HEK293 (cell line): ENCODE measurements around the gene CCNY.

Source experiments
- ATF2 ChIP-seq: fragments of 450-650 bp; formaldehyde crosslinking; IDR thresholded peaks from 2 replicates; pipeline ENCODE4 v1.5.1; 2016; ENCODE audit warnings: missing biosample characterization, missing genetic modification characterization, low read depth
- GLI2 ChIP-seq: fragments of 450-650 bp; formaldehyde crosslinking; IDR thresholded peaks from 2 replicates; pipeline ENCODE4; 2017; ENCODE audit warnings: missing biosample characterization, missing genetic modification characterization, low read depth, borderline replicate concordance
- GLIS1 ChIP-seq: fragments of 450-650 bp; formaldehyde crosslinking; IDR thresholded peaks from 2 replicates; pipeline ENCODE4 v1.5.1; 2016; ENCODE audit warnings: missing biosample characterization, missing genetic modification characterization
- HIC1 ChIP-seq: fragments of 450-650 bp; formaldehyde crosslinking; IDR thresholded peaks from 2 replicates; pipeline ENCODE4 v1.5.1; 2016; ENCODE audit warnings: missing biosample characterization, missing genetic modification characterization
- IKZF3 ChIP-seq: fragments of 450-650 bp; IDR thresholded peaks from 2 replicates; pipeline ENCODE4 v1.5.0; 2018; ENCODE audit warnings: missing biosample characterization, mild to moderate bottlenecking, missing genetic modification characterization, moderate library complexity
- PRDM4 ChIP-seq: fragments of 450-650 bp; formaldehyde crosslinking; IDR thresholded peaks from 2 replicates; pipeline ENCODE4 v1.5.1; 2017; ENCODE audit warnings: missing biosample characterization, missing genetic modification characterization
- SP3 ChIP-seq: fragments of 450-650 bp; formaldehyde crosslinking; IDR thresholded peaks from 2 replicates; pipeline ENCODE4 v1.5.1; 2016; ENCODE audit warnings: missing biosample characterization, missing genetic modification characterization
- YY2 ChIP-seq: fragments of 450-650 bp; formaldehyde crosslinking; IDR thresholded peaks from 2 replicates; pipeline ENCODE4 v1.5.1; 2016; ENCODE audit warnings: missing biosample characterization, missing genetic modification characterization
- ZBTB11 ChIP-seq: fragments of 450-650 bp; formaldehyde crosslinking; conservative IDR thresholded peaks from 2 replicates; pipeline ENCODE4 v1.5.1; 2016; ENCODE audit warnings: low read depth, missing biosample characterization, missing genetic modification characterization
- ZBTB20 ChIP-seq: fragments of 450-650 bp; formaldehyde crosslinking; IDR thresholded peaks from 2 replicates; pipeline ENCODE4 v1.5.1; 2016; ENCODE audit warnings: missing biosample characterization, missing genetic modification characterization
- ZBTB44 ChIP-seq: fragments of 450-650 bp; IDR thresholded peaks from 2 replicates; pipeline ENCODE4 v1.5.1; 2018; ENCODE audit warnings: missing biosample characterization, mild to moderate bottlenecking, missing genetic modification characterization
- ZFP3 ChIP-seq: fragments of 450-650 bp; formaldehyde crosslinking; IDR thresholded peaks from 2 replicates; pipeline ENCODE4 v1.5.1; 2016; ENCODE audit warnings: low read depth, missing biosample characterization, missing genetic modification characterization
- ZNF169 ChIP-seq: fragments of 450-650 bp; formaldehyde crosslinking; IDR thresholded peaks from 2 replicates; pipeline ENCODE4 v1.5.1; 2016; ENCODE audit warnings: missing biosample characterization, missing genetic modification characterization
- ZNF24 ChIP-seq: fragments of 450-650 bp; formaldehyde crosslinking; IDR thresholded peaks from 2 replicates; pipeline ENCODE4 v1.5.1; 2016; ENCODE audit warnings: missing biosample characterization, missing genetic modification characterization
- ZNF311 ChIP-seq: fragments of 450-650 bp; formaldehyde crosslinking; IDR thresholded peaks from 2 replicates; pipeline ENCODE4 v1.5.1; 2017; ENCODE audit warnings: missing biosample characterization, missing genetic modification characterization, borderline replicate concordance
- ZNF341 ChIP-seq: fragments of 450-650 bp; formaldehyde crosslinking; IDR thresholded peaks from 2 replicates; pipeline ENCODE4; 2016; ENCODE audit warnings: low read depth, missing biosample characterization, missing genetic modification characterization
- ZNF366 ChIP-seq: fragments of 450-650 bp; formaldehyde crosslinking; conservative IDR thresholded peaks from 2 replicates; pipeline ENCODE4 v1.5.1; 2016; ENCODE audit warnings: missing biosample characterization, missing genetic modification characterization
- ZNF488 ChIP-seq: fragments of 450-650 bp; formaldehyde crosslinking; IDR thresholded peaks from 2 replicates; pipeline ENCODE4 v1.5.1; 2016; ENCODE audit warnings: missing biosample characterization, missing genetic modification characterization
- ZNF544 ChIP-seq: fragments of 450-650 bp; formaldehyde crosslinking; IDR thresholded peaks from 2 replicates; pipeline ENCODE4 v1.5.0; 2017; ENCODE audit warnings: missing biosample characterization, missing genetic modification characterization
- ZNF549 ChIP-seq: fragments of 450-650 bp; IDR thresholded peaks from 2 replicates; pipeline ENCODE4 v1.5.1; 2018; ENCODE audit warnings: missing biosample characterization, missing genetic modification characterization, mild to moderate bottlenecking, inconsistent platforms, moderate library complexity
- ZNF580 ChIP-seq: fragments of 450-650 bp; formaldehyde crosslinking; IDR thresholded peaks from 2 replicates; pipeline ENCODE4 v1.5.1; 2016; ENCODE audit warnings: missing biosample characterization, missing genetic modification characterization
- ZNF658 ChIP-seq: fragments of 450-650 bp; formaldehyde crosslinking; IDR thresholded peaks from 2 replicates; pipeline ENCODE4; 2016; ENCODE audit warnings: missing biosample characterization, missing genetic modification characterization
- ZNF664 ChIP-seq: fragments of 450-650 bp; formaldehyde crosslinking; IDR thresholded peaks from 2 replicates; pipeline ENCODE4 v1.5.1; 2016; ENCODE audit warnings: missing biosample characterization, missing genetic modification characterization
- ZNF777 ChIP-seq: fragments of 450-650 bp; formaldehyde crosslinking; IDR thresholded peaks from 2 replicates; pipeline ENCODE4 v1.5.1; 2017; ENCODE audit warnings: missing biosample characterization, missing genetic modification characterization, borderline replicate concordance
- ZNF785 ChIP-seq: fragments of 450-650 bp; formaldehyde crosslinking; IDR thresholded peaks from 2 replicates; pipeline ENCODE4 v1.5.1; 2016; ENCODE audit warnings: missing biosample characterization, missing genetic modification characterization
- ZSCAN5A ChIP-seq: fragments of 450-650 bp; formaldehyde crosslinking; IDR thresholded peaks from 2 replicates; pipeline ENCODE4 v1.5.1; 2016; ENCODE audit warnings: missing biosample characterization, missing genetic modification characterization

CCNY gene

GRCh38 chr10:35433851-35434426, 97.6 kb downstream of the CCNY start (continued):
- no peak for TF ChIP-seq ZNF580
- TF ChIP-seq HIC1 (tag by site-specific recombination), result no peak
- no peak for TF ChIP-seq ZNF658 (tag by site-specific recombination)
- no peak for TF ChIP-seq YY2
- TF ChIP-seq GLI2 (tag by site-specific recombination), result no peak
- TF ChIP-seq ZNF544 (tag by site-specific recombination), result no peak
- TF ChIP-seq ZNF777 (tag by site-specific recombination), result no peak
- TF ChIP-seq ZNF785 (tag by site-specific recombination), result no peak
- no peak for TF ChIP-seq ZNF311 (tag by site-specific recombination)
- no peak for TF ChIP-seq ATF2 (tag by site-specific recombination)
- TF ChIP-seq ZNF664 (tag by site-specific recombination), result no peak
- no peak for TF ChIP-seq ZNF24 (tag by site-specific recombination)
- TF ChIP-seq ZNF341 (tag by site-specific recombination), result no peak
- TF ChIP-seq GLIS1 (tag by site-specific recombination), result no peak
- no peak for TF ChIP-seq ZSCAN5A (tag by site-specific recombination)
- no peak for TF ChIP-seq ZNF549 (tag by site-specific recombination)
- TF ChIP-seq PRDM4 (tag by site-specific recombination), result no peak
- TF ChIP-seq IKZF3 (tag by site-specific recombination), result no peak
- TF ChIP-seq SP3 (tag by site-specific recombination), result no peak
- no peak for TF ChIP-seq ZNF488 (tag by site-specific recombination)
- no peak for TF ChIP-seq ZBTB11 (tag by site-specific recombination)
- peak; percentile 39; the same call in 1 of the 2 replicates for TF ChIP-seq ZBTB44 (tag by site-specific recombination)
- TF ChIP-seq ZFP3 (tag by site-specific recombination), result no peak
- TF ChIP-seq ZNF169 (tag by site-specific recombination), result no peak
- peak; percentile 52; the same call in 1 of the 2 replicates for TF ChIP-seq ZNF366 (tag by site-specific recombination)
- TF ChIP-seq ZBTB20 (tag by site-specific recombination), result no peak
